ENCODE results near the gene CPEB3. TPM values are rescaled to one million over a fixed set of nuclear protein-coding genes. Genes with fewer than 3 reads are reported as not detected.

The CPEB3 gene
- total and polyA plus RNA-seq, 9 donors = 2.3 to 6.6 (median 5.6) TPM

GRCh38 chr10:92242910-92243671 is 47.8 kb downstream of the CPEB3 start:
- DNase-seq = peak; percentile 36 to 52 (median 38)
- Histone ChIP-seq H3K36me3 (no peaks in the 10 kb centered on the region), H3K4me3 (peak overlapping the region; percentile 22), H3K27me3 (no peaks in the 10 kb centered on the region), H3K9me3 (no peaks in the 10 kb centered on the region), H3K4me1 (ENCODE audit: insufficient read depth) (peaks cover 3% of the 10 kb centered on the region), H3K27ac (no peak overlapping the region)
- intact Hi-C loops (cut with DNase I) = no loop called here
- TF ChIP-seq POLR2A (IDR thresholded peaks at IDR 0.05) (no peak), CTCF (IDR thresholded peaks at IDR 0.05) (no peak), EP300 (IDR thresholded peaks at IDR 0.05) (no peak)
- WGBS, 3 donors = 5 to 9% (median 7%) methylated on average over 8 of the region's 8 CpGs

- H3K9me3 ChIP-seq = no peaks in the 10 kb centered on the region
- DNase-seq = no peak
- WGBS, 3 donors = 49 to 52% (median 50%) methylated on average over 2 of the region's 2 CpGs
- TF ChIP-seq POLR2A (IDR thresholded peaks at IDR 0.05) (no peak), CTCF (IDR thresholded peaks at IDR 0.05) (no peak), EP300 (IDR thresholded peaks at IDR 0.05) (no peak)
- peak overlapping the region in 1 of 2 donors; percentile 15 for H3K27ac ChIP-seq
- H3K4me3 ChIP-seq = no peak overlapping the region
- H3K4me1 ChIP-seq (ENCODE audit: insufficient read depth) = peaks cover 6% of the 10 kb centered on the region
- intact Hi-C loops (cut with DNase I) = no loop called here
- H3K36me3 ChIP-seq = no peaks in the 10 kb centered on the region
- no peaks in the 10 kb centered on the region for H3K27me3 ChIP-seq
Measured at GRCh38 chr10:92242380-92242779, 48.5 kb downstream of the CPEB3 start.

- H3K9me3 ChIP-seq = no peaks in the 10 kb centered on the region
- intact Hi-C loops (cut with DNase I) = no loop called here
- no peak overlapping the region for H3K4me3 ChIP-seq
- H3K36me3 ChIP-seq = no peaks in the 10 kb centered on the region
- 14 to 30% (median 17%) methylated on average over 1 of the region's 1 CpG for WGBS, 3 donors
- TF ChIP-seq POLR2A (IDR thresholded peaks at IDR 0.05) (no peak), EP300 (IDR thresholded peaks at IDR 0.05) (no peak), CTCF (IDR thresholded peaks at IDR 0.05) (no peak)
- no peaks in the 10 kb centered on the region for H3K27me3 ChIP-seq
- DNase-seq = no peak
- H3K27ac ChIP-seq = peak overlapping the region; percentile 81 to 89
- H3K4me1 ChIP-seq (ENCODE audit: insufficient read depth) = peaks cover 6% of the 10 kb centered on the region
Measured at GRCh38 chr10:92241501-92241900, 49.4 kb downstream of the CPEB3 start.

GRCh38 chr10:92241158-92241500 is 49.7 kb downstream of the CPEB3 start:
- intact Hi-C loops (cut with DNase I) = no loop called here
- Histone ChIP-seq H3K4me1 (ENCODE audit: insufficient read depth) (peaks cover 6% of the 10 kb centered on the region), H3K27ac (peak overlapping the region; percentile 81 to 89), H3K27me3 (no peaks in the 10 kb centered on the region), H3K9me3 (no peaks in the 10 kb centered on the region), H3K4me3 (peak overlapping the region; percentile 49), H3K36me3 (no peaks in the 10 kb centered on the region)
- DNase-seq = peak in 1 of 5 donors; percentile 34
- 3 to 9% (median 5%) methylated on average over 9 of the region's 9 CpGs for WGBS, 3 donors
- TF ChIP-seq EP300 (IDR thresholded peaks at IDR 0.05) (no peak), POLR2A (IDR thresholded peaks at IDR 0.05) (no peak), CTCF (IDR thresholded peaks at IDR 0.05) (no peak)

Data from ovary (tissue), 9 donors.